ENCODE results near the gene CNGB1. TPM values are rescaled to one million over a fixed set of nuclear protein-coding genes. Genes with fewer than 3 reads are reported as not detected.

Gene CNGB1
- total and polyA plus RNA-seq, 2 of the 13 experiments (the other 11 are each of a cell fraction or from before 2014, with no cell fraction given) = 0.02 to 0.15 TPM

GRCh38 chr16:57868913-57869520, 101.9 kb downstream of the CNGB1 start (continued):
- TF ChIP-seq GMEB1 (CRISPR knock-in tag; IDR thresholded peaks at IDR 0.05; ENCODE audit: borderline replicate concordance) (no peak), ZNF737 (CRISPR knock-in tag; IDR thresholded peaks at IDR 0.05; ENCODE audit: borderline replicate concordance) (no peak), ZNF121 (CRISPR knock-in tag; IDR thresholded peaks at IDR 0.05) (peak; percentile 99), ZNF644 (CRISPR knock-in tag; IDR thresholded peaks at IDR 0.05; ENCODE audit: low read depth) (peak; percentile 44; the same call in 1 of the 2 replicates), CEBPB (IDR thresholded peaks at IDR 0.05; ENCODE audit: borderline replicate concordance, low read depth, low read length) (peak; percentile 65), ZNF589 (CRISPR knock-in tag; conservative IDR thresholded peaks at IDR 0.05) (no peak), ARID5B (CRISPR knock-in tag; IDR thresholded peaks at IDR 0.05) (peak; percentile 38), HCFC1 (IDR thresholded peaks at IDR 0.05; ENCODE audit: low read depth, low read length) (no peak), ETV5 (CRISPR knock-in tag; IDR thresholded peaks at IDR 0.05; ENCODE audit: borderline replicate concordance) (no peak), ZNF333 (CRISPR knock-in tag; IDR thresholded peaks at IDR 0.05; ENCODE audit: borderline replicate concordance) (no peak), ADNP (CRISPR knock-in tag; IDR thresholded peaks at IDR 0.05) (0 out of 2 replicates have a peak, but pooled peaks have one; percentile 47), ZNF816 (CRISPR knock-in tag; IDR thresholded peaks at IDR 0.05; ENCODE audit: borderline replicate concordance) (no peak), TAF15 (IDR thresholded peaks at IDR 0.05; ENCODE audit: low read depth, low read length, poor library complexity, severe bottlenecking) (no peak), DMAP1 (CRISPR knock-in tag; IDR thresholded peaks at IDR 0.05) (no peak), MTF1 (CRISPR knock-in tag; IDR thresholded peaks at IDR 0.05) (no peak), ZNF354B (CRISPR knock-in tag; IDR thresholded peaks at IDR 0.05) (no peak), AKAP8 (CRISPR knock-in tag; IDR thresholded peaks at IDR 0.05) (no peak), RCOR2 (CRISPR knock-in tag; IDR thresholded peaks at IDR 0.05) (peak; percentile 65; the same call in 1 of the 2 replicates), ZMAT3 (CRISPR knock-in tag; conservative IDR thresholded peaks at IDR 0.05) (no peak), ZNF326 (CRISPR knock-in tag; IDR thresholded peaks at IDR 0.05; ENCODE audit: borderline replicate concordance) (no peak), SALL1 (CRISPR knock-in tag; IDR thresholded peaks at IDR 0.05) (peak; percentile 50), ZNF746 (CRISPR knock-in tag; IDR thresholded peaks at IDR 0.05) (no peak), ZNF292 (CRISPR knock-in tag; IDR thresholded peaks at IDR 0.05; ENCODE audit: borderline replicate concordance, low read depth) (no peak), NFKBIZ (CRISPR knock-in tag; IDR thresholded peaks at IDR 0.05) (no peak), ZNF782 (CRISPR knock-in tag; IDR thresholded peaks at IDR 0.05; ENCODE audit: borderline replicate concordance) (no peak), PBX3 (CRISPR knock-in tag; IDR thresholded peaks at IDR 0.05; ENCODE audit: borderline replicate concordance) (no peak), MIXL1 (CRISPR knock-in tag; IDR thresholded peaks at IDR 0.05) (no peak)

Measured in HepG2 (cell line).